Trophoblast cell (in vitro differentiated cells and primary cell): ENCODE data around the gene IGFBP3.

ENCODE experiments used
- DNase-seq, 2 donors: peaks; one replicate each; pipeline ENCODE4 v3.0.0-alpha.2; 2016
- H2AFZ ChIP-seq: 2 replicates; pipeline ENCODE4 v1.6.1; 2013; ENCODE audit warnings: low read length, moderate library complexity, mild to moderate bottlenecking; ENCODE audit not compliant: insufficient read depth, poor library complexity
- H2AK5ac ChIP-seq: 2 replicates; pipeline ENCODE4 v1.6.1; 2013; ENCODE audit warnings: mild to moderate bottlenecking, low read length
- H2BK120ac ChIP-seq: 2 replicates; pipeline ENCODE4 v1.6.1; 2013; ENCODE audit warnings: low read length, mild to moderate bottlenecking, moderate library complexity; ENCODE audit not compliant: insufficient read depth, poor library complexity
- H2BK12ac ChIP-seq: 2 replicates; pipeline ENCODE4 v1.6.1; 2013; ENCODE audit warnings: mild to moderate bottlenecking, low read length, moderate library complexity
- H2BK5ac ChIP-seq: 2 replicates; pipeline ENCODE4 v1.6.1; 2013; ENCODE audit warnings: low read length, low read depth, moderate library complexity, mild to moderate bottlenecking; ENCODE audit not compliant: poor library complexity
- H3K14ac ChIP-seq: 2 replicates; pipeline ENCODE4 v1.6.1; 2013; ENCODE audit warnings: mild to moderate bottlenecking, low read length
- H3K18ac ChIP-seq: 2 replicates; pipeline ENCODE4 v1.6.1; 2013; ENCODE audit warnings: mild to moderate bottlenecking, low read length
- H3K23ac ChIP-seq: 2 replicates; pipeline ENCODE4 v1.6.1; 2013; ENCODE audit warnings: low read length
- H3K27ac ChIP-seq: 2 replicates; pipeline ENCODE4 v1.5.1; 2013; ENCODE audit warnings: low read depth, mild to moderate bottlenecking, inconsistent platforms, low read length, moderate library complexity
- H3K27me3 ChIP-seq: 2 replicates; pipeline ENCODE4 v1.6.1; 2013; ENCODE audit warnings: inconsistent platforms, mild to moderate bottlenecking, low read length, moderate library complexity; ENCODE audit not compliant: insufficient read depth
- H3K36me3 ChIP-seq, 2 experiments: 1 replicate in 1 of 2; 2 replicates in 1 of 2; pipeline ENCODE4 v1.6.1; 2013; ENCODE audit warnings: low read length in 2 of 2, mild to moderate bottlenecking in 2 of 2, moderate library complexity in 1 of 2; ENCODE audit not compliant: insufficient read depth in 2 of 2, control insufficient read depth in 1 of 2
- H3K4ac ChIP-seq: 2 replicates; pipeline ENCODE4 v1.6.1; 2013; ENCODE audit warnings: low read depth, mild to moderate bottlenecking, low read length, moderate library complexity
- H3K4me1 ChIP-seq, 2 experiments: 1 replicate in 1 of 2; 2 replicates in 1 of 2; pipeline ENCODE4 v1.6.1; 2013; ENCODE audit warnings: low read length in 2 of 2, mild to moderate bottlenecking in 2 of 2, moderate library complexity in 1 of 2; ENCODE audit not compliant: insufficient read depth in 2 of 2, control insufficient read depth in 1 of 2
- H3K4me2 ChIP-seq: 2 replicates; pipeline ENCODE4 v1.6.1; 2013; ENCODE audit warnings: inconsistent platforms, mild to moderate bottlenecking, low read length, moderate library complexity
- H3K4me3 ChIP-seq: 2 replicates; pipeline ENCODE4 v1.5.1; 2013; ENCODE audit warnings: mild to moderate bottlenecking, low read depth, low read length, inconsistent platforms
- H3K79me1 ChIP-seq: one replicate; pipeline ENCODE4 v1.6.1; 2013; ENCODE audit warnings: low read length
- H3K79me2 ChIP-seq: 2 replicates; pipeline ENCODE4 v1.6.1; 2013; ENCODE audit warnings: low read length, mild to moderate bottlenecking; ENCODE audit not compliant: control insufficient read depth, insufficient read depth, poor library complexity
- H3K9ac ChIP-seq: 2 replicates; pipeline ENCODE4 v1.6.1; 2013; ENCODE audit warnings: mild to moderate bottlenecking, low read length
- H3K9me3 ChIP-seq: 2 replicates; pipeline ENCODE4 v1.6.1; 2013; ENCODE audit warnings: low read depth, mild to moderate bottlenecking, control low read depth, inconsistent platforms, low read length; ENCODE audit not compliant: insufficient read depth
- H4K12ac ChIP-seq: 2 replicates; pipeline ENCODE4 v1.6.1; 2013; ENCODE audit warnings: low read depth, mild to moderate bottlenecking, low read length, moderate library complexity
- H4K8ac ChIP-seq: 2 replicates; pipeline ENCODE4 v1.6.1; 2013; ENCODE audit warnings: low read depth, mild to moderate bottlenecking, low read length, moderate library complexity
- H4K91ac ChIP-seq: one replicate; pipeline ENCODE4 v1.6.1; 2013; ENCODE audit warnings: low read depth, mild to moderate bottlenecking, low read length, moderate library complexity
- WGBS: extraction: QIAGEN DNeasy Blood & Tissue Kit; methylation state at CpG from one replicate; pipeline ENCODE4 v1.1.7; 2013; ENCODE audit warnings: missing lambda C conversion rate; ENCODE audit not compliant: insufficient read length, insufficient coverage; ENCODE audit errors: extremely low coverage; 5-methylcytosine and 5-hydroxymethylcytosine counted together

IGFBP3 gene

DNA sequence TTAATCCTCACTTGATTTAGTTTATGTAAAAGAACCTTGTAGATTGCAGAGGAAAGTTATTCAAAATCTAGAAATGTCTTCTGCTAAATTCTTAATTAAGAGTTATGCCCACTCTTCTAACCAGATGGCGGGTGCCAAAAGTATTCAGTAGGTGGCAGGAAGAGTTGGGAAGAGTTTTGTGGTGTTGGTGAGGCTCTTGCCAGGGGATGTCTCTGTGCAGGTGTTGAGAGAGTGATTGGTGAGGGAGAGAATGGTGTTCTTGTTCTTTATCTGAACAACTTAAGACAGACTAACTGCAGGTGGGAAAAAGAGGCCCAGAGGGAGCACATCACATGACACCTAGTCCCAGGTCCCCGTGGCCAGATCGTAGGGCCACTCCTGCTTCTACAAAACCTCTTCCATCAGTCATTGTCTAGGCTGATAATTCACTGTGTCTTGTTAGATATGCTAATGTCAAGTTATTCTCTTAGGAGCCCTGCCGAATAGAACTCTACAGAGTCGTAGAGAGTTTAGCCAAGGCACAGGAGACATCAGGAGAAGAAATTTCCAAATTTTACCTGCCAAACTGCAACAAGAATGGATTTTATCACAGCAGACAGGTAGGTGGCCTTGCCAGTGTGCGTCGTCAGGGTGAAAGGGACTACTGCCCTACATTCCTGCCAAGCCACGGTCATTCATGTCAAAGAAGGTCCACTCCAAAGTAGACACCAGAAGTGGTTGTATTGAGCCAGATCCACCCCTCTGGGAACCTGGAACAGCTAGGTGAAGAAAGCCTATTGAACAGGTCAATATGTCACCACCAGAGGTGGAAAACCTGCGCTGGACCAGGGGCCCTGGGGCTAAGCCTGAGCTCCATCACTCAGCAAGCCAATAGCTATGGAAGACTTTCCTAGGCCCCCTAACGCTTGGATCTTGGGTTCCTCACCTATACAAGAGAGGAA is 29.3 kb downstream of the IGFBP3 start:
- Histone ChIP-seq H2BK120ac (no peak overlapping the region), H4K91ac (no peak overlapping the region), H3K4me1 (peaks cover 8 to 12% of the 10 kb centered on the region in 2 experiments), H2AK5ac (no peak overlapping the region), H3K79me1 (no peaks in the 10 kb centered on the region), H3K36me3 (no peaks in the 10 kb centered on the region), H3K27ac (no peak overlapping the region), H3K27me3 (peaks cover 16% of the 10 kb centered on the region), H3K18ac (no peak overlapping the region), H4K12ac (no peak overlapping the region), H4K8ac (no peak overlapping the region), H3K9ac (no peak overlapping the region), H3K79me2 (no peaks in the 10 kb centered on the region), H3K23ac (no peak overlapping the region), H3K4ac (no peak overlapping the region), H3K4me3 (no peak overlapping the region), H2AFZ (no peak overlapping the region), H3K4me2 (no peak overlapping the region), H2BK5ac (no peak overlapping the region), H2BK12ac (no peak overlapping the region), H3K14ac (no peak overlapping the region), H3K9me3 (peaks cover 2% of the 10 kb centered on the region)
- no peak for DNase-seq
- WGBS, result no CpG with 5 or more reads among the region's 10 CpGs

DNA sequence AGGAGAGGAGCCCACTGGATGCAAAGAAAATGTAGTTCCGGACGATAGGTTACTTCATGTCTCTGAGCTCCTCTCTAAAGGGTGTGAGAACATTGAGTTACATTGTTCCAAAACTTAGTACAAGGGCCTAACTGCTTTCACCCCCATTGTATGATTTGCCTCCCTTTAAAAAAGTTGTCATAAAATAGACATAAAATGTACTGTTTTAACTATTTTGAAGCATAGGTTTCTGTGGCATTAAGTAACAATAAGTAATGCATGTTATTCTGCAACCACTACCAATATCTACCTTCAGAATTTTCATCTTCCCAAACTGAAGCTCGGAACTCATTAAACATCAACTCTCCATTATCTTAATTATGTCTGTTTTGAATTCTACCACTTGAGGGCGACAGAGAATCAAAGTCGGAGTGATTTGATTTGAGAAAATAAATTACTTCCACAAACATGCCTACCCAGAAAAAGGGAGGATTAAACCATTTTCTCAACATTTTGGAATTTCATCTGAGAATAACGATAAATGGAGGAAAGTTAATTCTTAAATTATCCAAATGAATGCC is 30.1 kb downstream of the IGFBP3 start:
- Histone ChIP-seq H3K14ac (no peak overlapping the region), H3K79me2 (no peaks in the 10 kb centered on the region), H3K18ac (no peak overlapping the region), H3K27me3 (peaks cover 16% of the 10 kb centered on the region), H2BK5ac (no peak overlapping the region), H3K9me3 (peaks cover 2% of the 10 kb centered on the region), H3K4me2 (no peak overlapping the region), H4K91ac (no peak overlapping the region), H2BK12ac (no peak overlapping the region), H2BK120ac (no peak overlapping the region), H3K9ac (no peak overlapping the region), H3K79me1 (no peaks in the 10 kb centered on the region), H2AK5ac (no peak overlapping the region), H3K23ac (no peak overlapping the region), H3K4me3 (no peak overlapping the region), H3K4ac (no peak overlapping the region), H4K12ac (no peak overlapping the region), H3K36me3 (no peaks in the 10 kb centered on the region), H2AFZ (no peak overlapping the region), H3K4me1 (peaks cover 8 to 12% of the 10 kb centered on the region in 2 experiments), H3K27ac (no peak overlapping the region), H4K8ac (no peak overlapping the region)
- no CpG with 5 or more reads among the region's 6 CpGs for WGBS
- DNase-seq, result peak in 1 of 2 donors; percentile 76

DNA sequence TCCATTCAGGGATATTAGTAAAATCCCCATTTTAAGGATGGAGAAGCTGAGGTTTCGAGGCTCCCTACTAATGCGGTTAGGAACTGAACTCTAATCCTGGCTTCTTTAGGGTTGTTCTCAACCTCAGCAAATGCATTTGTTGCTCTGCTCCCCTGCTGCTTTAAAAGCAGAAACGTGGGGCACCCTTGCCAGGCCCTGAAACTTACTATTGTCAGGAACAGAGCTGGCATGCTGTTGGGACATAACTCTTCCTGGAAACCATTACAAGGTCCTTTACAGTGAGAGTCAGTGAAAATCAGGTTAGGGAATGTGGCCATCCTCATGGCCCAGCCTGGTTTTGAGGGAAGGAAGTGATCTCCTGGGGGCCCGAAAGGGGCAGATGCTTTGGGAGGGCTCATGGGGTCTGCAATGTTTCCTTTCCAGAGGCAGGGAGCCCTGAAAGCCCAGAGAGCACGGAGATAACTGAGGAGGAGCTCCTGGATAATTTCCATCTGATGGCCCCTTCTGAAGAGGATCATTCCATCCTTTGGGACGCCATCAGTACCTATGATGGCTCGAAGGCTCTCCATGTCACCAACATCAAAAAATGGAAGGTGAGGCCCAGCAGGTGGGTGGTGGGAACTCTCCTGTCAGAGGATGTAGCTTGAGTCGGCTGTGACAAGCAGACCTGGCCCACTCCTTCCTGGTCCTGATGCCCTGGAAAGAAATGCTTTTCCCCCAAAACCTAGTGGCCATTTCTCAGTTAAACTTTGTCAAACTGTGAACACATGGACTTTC is 30.8 kb downstream of the IGFBP3 start:
- Histone ChIP-seq H3K79me1 (no peaks in the 10 kb centered on the region), H3K23ac (no peak overlapping the region), H2AK5ac (no peak overlapping the region), H3K18ac (no peak overlapping the region), H3K79me2 (no peaks in the 10 kb centered on the region), H4K8ac (no peak overlapping the region), H4K91ac (no peak overlapping the region), H3K9me3 (peaks cover 2% of the 10 kb centered on the region), H2BK5ac (no peak overlapping the region), H2BK120ac (no peak overlapping the region), H3K4me2 (no peak overlapping the region), H3K27ac (no peak overlapping the region), H3K4me3 (no peak overlapping the region), H3K4ac (no peak overlapping the region), H3K36me3 (no peaks in the 10 kb centered on the region), H2BK12ac (no peak overlapping the region), H4K12ac (no peak overlapping the region), H2AFZ (no peak overlapping the region), H3K14ac (no peak overlapping the region), H3K27me3 (peaks cover 16% of the 10 kb centered on the region), H3K9ac (no peak overlapping the region), H3K4me1 (peaks cover 8 to 12% of the 10 kb centered on the region in 2 experiments)
- no peak for DNase-seq
- no CpG with 5 or more reads among the region's 8 CpGs for WGBS

DNA sequence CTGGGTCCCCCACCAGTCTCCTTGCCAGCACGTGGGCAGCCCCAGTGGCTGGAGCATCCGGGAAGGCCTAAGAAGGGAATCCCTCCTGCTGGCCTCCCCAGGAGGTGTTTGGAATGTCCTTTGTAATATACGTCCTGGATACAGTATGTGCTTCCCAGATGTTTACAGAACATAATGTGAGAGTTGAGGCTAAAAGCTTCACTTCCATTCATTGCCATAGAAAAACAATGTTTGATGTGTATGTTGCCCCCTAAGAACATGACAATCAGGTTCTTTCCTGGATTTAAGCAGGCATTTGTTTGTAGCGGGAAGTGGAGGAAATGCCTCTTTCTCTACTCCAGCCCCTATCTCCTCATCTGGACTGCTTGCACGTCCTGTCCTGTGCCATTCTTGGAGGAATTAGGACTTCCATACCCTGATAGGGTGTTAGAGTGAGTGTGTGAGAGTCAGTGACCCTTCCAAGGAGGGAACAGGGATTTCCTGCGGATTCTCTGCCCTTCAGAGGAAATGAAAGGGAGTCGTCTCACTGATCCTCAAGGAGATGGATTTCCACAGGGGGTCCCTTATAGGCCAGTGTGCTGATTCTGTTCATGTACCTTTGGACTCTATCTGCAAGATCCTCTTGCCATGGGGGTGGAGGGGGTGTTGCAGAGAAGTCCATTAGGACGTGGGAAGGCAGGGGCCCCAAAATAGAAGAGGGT is 31.6 kb downstream of the IGFBP3 start:
- Histone ChIP-seq H3K9ac (no peak overlapping the region), H4K91ac (no peak overlapping the region), H3K79me2 (no peaks in the 10 kb centered on the region), H4K12ac (no peak overlapping the region), H3K27ac (no peak overlapping the region), H3K4me2 (no peak overlapping the region), H2BK12ac (no peak overlapping the region), H3K4ac (no peak overlapping the region), H3K4me3 (no peak overlapping the region), H2AK5ac (no peak overlapping the region), H3K27me3 (peaks cover 16% of the 10 kb centered on the region), H3K23ac (no peak overlapping the region), H3K4me1 (peaks cover 8 to 12% of the 10 kb centered on the region in 2 experiments), H3K9me3 (peaks cover 2% of the 10 kb centered on the region), H4K8ac (no peak overlapping the region), H3K14ac (no peak overlapping the region), H2BK120ac (no peak overlapping the region), H3K36me3 (no peaks in the 10 kb centered on the region), H2BK5ac (no peak overlapping the region), H2AFZ (no peak overlapping the region), H3K79me1 (no peaks in the 10 kb centered on the region), H3K18ac (no peak overlapping the region)
- DNase-seq, result no peak
- no CpG with 5 or more reads among the region's 8 CpGs for WGBS
